Measurements from ENCODE around the gene PTH1R. TPM values are rescaled to one million over a fixed set of nuclear protein-coding genes. Genes with fewer than 3 reads are reported as not detected.

The PTH1R gene
- total RNA-seq, 2 experiments from 2014 or later: not detected

DNA sequence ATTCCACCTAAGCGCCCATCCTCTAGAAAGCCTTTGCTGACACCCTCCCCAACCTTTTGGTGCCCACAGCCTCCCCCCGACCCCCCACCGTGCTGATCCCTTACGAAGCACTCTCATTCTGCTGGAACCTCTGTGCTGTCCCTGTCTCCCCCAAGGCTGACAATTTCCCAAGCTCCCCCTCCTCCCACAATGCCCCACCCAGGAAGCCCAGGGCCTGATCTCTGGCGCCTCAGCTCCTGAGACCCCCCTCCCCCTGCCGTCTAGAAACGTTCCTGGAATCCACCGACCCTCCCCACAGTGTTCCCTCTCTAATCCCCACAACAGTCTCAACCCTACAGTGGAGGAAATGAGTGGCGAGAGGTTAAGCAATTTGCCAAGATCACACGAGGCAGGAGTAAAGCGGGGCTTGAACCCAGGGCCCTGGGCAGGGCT lies 32.6 kb upstream of the PTH1R start:
- Mint-ChIP-seq H3K4me3 (peak overlapping the region; percentile 70), H3K27ac (no peak overlapping the region), H3K27me3 (ENCODE audit: low read depth) (no peaks in the 10 kb centered on the region), H3K4me1 (ENCODE audit: low read depth) (peaks cover 7% of the 10 kb centered on the region), H3K9me3 (peaks cover 20% of the 10 kb centered on the region), H3K36me3 (ENCODE audit: low read depth) (peaks cover 2% of the 10 kb centered on the region)
- DNase-seq: no peak
- CTCF ChIA-PET: interaction anchor here (0.7 to 1.7 kb wide), 4 partner anchors 11 to 149 kb away, joined by 3 to 5 read pairs (median 4); no protein-coding TSS in a partner anchor
- intact Hi-C loops (cut with micrococcal nuclease): loop anchor here (5.0 kb wide), 1 partner anchor 153 kb away; the partner anchor contains the start of gene ALS2CL

DNA sequence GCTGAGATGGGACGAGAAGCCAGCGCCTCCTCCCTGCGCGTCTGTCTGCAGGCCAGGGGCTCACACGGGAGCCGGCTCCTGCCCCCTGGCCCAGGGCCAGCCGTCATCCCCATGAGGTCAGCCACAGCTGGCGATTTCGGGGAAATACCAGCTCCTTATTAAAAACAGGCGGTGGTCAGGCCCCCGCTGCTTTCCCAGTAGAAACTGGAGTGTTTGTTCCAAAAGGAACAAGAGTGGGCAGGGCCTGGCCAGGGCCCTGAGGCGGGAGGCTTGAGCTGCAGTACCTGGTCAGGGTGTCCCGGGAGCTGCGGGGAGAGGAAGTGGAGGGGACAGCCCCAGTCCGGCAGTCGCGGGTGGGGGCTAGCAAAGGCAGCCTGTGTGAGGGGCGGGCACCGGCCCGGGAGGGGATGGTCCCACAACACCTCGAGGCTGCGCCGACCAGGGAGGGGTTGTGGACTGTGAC lies 32.1 kb upstream of the PTH1R start:
- Mint-ChIP-seq H3K4me1 (ENCODE audit: low read depth) (peaks cover 7% of the 10 kb centered on the region), H3K9me3 (peaks cover 17% of the 10 kb centered on the region), H3K27me3 (ENCODE audit: low read depth) (no peaks in the 10 kb centered on the region), H3K27ac (no peak overlapping the region), H3K36me3 (ENCODE audit: low read depth) (peaks cover 2% of the 10 kb centered on the region), H3K4me3 (peak overlapping the region; percentile 70)
- intact Hi-C loops (cut with micrococcal nuclease): loop anchor here (5.0 kb wide), 1 partner anchor 153 kb away; the partner anchor contains the start of gene ALS2CL
- DNase-seq: no peak
- CTCF ChIA-PET: interaction anchor here (0.7 to 1.7 kb wide), 5 partner anchors 12 to 150 kb away, joined by 3 to 5 read pairs (median 4); no protein-coding TSS in a partner anchor

- intact Hi-C loops (cut with micrococcal nuclease): loop anchor here (5.0 kb wide), 1 partner anchor 154 kb away; the partner anchor contains the start of gene ALS2CL
- Mint-ChIP-seq H3K9me3 (peaks cover 10% of the 10 kb centered on the region), H3K27me3 (ENCODE audit: low read depth) (no peaks in the 10 kb centered on the region), H3K4me3 (peak overlapping the region; percentile 70), H3K4me1 (ENCODE audit: low read depth) (peaks cover 7% of the 10 kb centered on the region), H3K36me3 (ENCODE audit: low read depth) (peaks cover 2% of the 10 kb centered on the region), H3K27ac (no peak overlapping the region)
- CTCF ChIA-PET: interaction anchor here (0.5 to 2.2 kb wide), 9 partner anchors 9 to 1287 kb away, joined by 3 to 8 read pairs (median 5); no protein-coding TSS in a partner anchor
- DNase-seq: peak; percentile 75
Observed at GRCh38 chr3:46845860-46846623, 31.5 kb upstream of the PTH1R start.

GRCh38 chr3:46846624-46847542 lies 30.6 kb upstream of the PTH1R start:
- CTCF ChIA-PET: interaction anchor here (0.5 to 2.6 kb wide), 15 partner anchors 10 to 1286 kb away, joined by 3 to 8 read pairs (median 3); no protein-coding TSS in a partner anchor
- H3K27ac Mint-ChIP-seq: no peak overlapping the region
- H3K27me3 Mint-ChIP-seq (ENCODE audit: low read depth): no peaks in the 10 kb centered on the region
- no peak for DNase-seq
- no peaks in the 10 kb centered on the region for H3K36me3 Mint-ChIP-seq (ENCODE audit: low read depth)
- H3K4me1 Mint-ChIP-seq (ENCODE audit: low read depth): peaks cover 7% of the 10 kb centered on the region
- intact Hi-C loops (cut with micrococcal nuclease): loop anchor here (5.0 kb wide), 1 partner anchor 155 kb away; the partner anchor contains the start of gene ALS2CL
- peak overlapping the region; percentile 53 for H3K4me3 Mint-ChIP-seq
- peaks cover 4% of the 10 kb centered on the region for H3K9me3 Mint-ChIP-seq

- no peaks in the 10 kb centered on the region for H3K9me3 Mint-ChIP-seq
- H3K4me1 Mint-ChIP-seq (ENCODE audit: low read depth): peaks cover 7% of the 10 kb centered on the region
- no peak overlapping the region for H3K4me3 Mint-ChIP-seq
- no peaks in the 10 kb centered on the region for H3K27me3 Mint-ChIP-seq (ENCODE audit: low read depth)
- intact Hi-C loops (cut with micrococcal nuclease): loop anchor here (5.0 kb wide), 1 partner anchor 155 kb away; the partner anchor contains the start of gene ALS2CL
- H3K27ac Mint-ChIP-seq: no peak overlapping the region
- no peaks in the 10 kb centered on the region for H3K36me3 Mint-ChIP-seq (ENCODE audit: low read depth)
- DNase-seq: no peak
- CTCF ChIA-PET: interaction anchor here (0.6 to 2.6 kb wide), 11 partner anchors 12 to 218 kb away, joined by 3 to 8 read pairs (median 3); no protein-coding TSS in a partner anchor
Observed at GRCh38 chr3:46847744-46848143, 29.8 kb upstream of the PTH1R start.

DNA sequence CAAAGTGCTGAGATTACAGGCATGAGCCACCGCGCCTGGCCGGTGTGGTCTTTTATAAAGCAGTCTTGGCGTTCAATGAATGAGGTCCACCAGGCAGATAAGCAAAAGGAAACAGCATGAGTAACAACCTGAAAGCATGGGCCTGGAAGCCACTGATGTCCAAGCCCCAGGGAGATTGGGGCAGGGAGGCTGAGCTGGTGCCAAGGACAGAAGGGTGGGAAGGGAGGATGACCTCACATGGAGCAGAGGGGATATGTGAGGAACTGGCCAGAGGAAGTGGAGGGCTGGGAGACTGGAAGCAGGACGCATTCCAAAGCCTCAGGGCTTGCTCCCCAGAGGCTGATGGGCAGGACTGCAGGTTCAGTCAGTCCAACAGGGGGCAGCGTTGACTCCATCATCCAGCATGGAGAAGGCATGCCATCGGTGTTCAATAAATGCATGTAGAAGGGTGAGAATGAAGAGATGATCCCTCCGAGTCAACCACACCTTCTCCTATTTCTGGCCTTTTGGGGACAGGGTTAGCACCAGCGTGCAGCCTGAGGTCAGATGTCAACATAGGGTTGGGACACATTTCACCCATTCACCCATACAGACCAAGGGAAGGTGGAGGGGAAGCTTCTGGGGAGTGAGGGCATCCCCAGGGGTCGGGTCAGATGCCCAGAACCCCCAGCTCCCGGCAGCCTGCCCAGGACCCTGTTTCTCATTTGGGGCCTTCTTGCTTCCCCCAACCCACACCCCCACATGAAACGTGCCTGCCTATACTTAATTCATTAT lies 29.1 kb upstream of the PTH1R start:
- Mint-ChIP-seq H3K27ac (no peak overlapping the region), H3K36me3 (ENCODE audit: low read depth) (no peaks in the 10 kb centered on the region), H3K4me1 (ENCODE audit: low read depth) (peaks cover 7% of the 10 kb centered on the region), H3K9me3 (no peaks in the 10 kb centered on the region), H3K4me3 (no peak overlapping the region), H3K27me3 (ENCODE audit: low read depth) (no peaks in the 10 kb centered on the region)
- CTCF ChIA-PET: interaction anchor here (0.6 to 2.6 kb wide), 9 partner anchors 12 to 238 kb away, joined by 3 to 8 read pairs (median 3); no protein-coding TSS in a partner anchor
- intact Hi-C loops (cut with micrococcal nuclease): loop anchor here (5.0 kb wide), 1 partner anchor 156 kb away; the partner anchor contains the start of gene ALS2CL
- DNase-seq: peak; percentile 69

GRCh38 chr3:46849045-46849631 lies 28.4 kb upstream of the PTH1R start:
- Mint-ChIP-seq H3K4me3 (no peak overlapping the region), H3K27me3 (ENCODE audit: low read depth) (no peaks in the 10 kb centered on the region), H3K27ac (no peak overlapping the region)

GRCh38 chr3:46849686-46850467 lies 27.6 kb upstream of the PTH1R start:
- Mint-ChIP-seq H3K27me3 (ENCODE audit: low read depth) (no peaks in the 10 kb centered on the region), H3K36me3 (ENCODE audit: low read depth) (no peaks in the 10 kb centered on the region), H3K4me1 (ENCODE audit: low read depth) (peaks cover 7% of the 10 kb centered on the region), H3K4me3 (no peak overlapping the region), H3K27ac (no peak overlapping the region), H3K9me3 (no peaks in the 10 kb centered on the region)
- CTCF ChIA-PET: interaction anchor here (0.7 to 2.6 kb wide), 3 partner anchors 10 to 429 kb away, joined by 3 to 5 read pairs (median 3); no protein-coding TSS in a partner anchor
- intact Hi-C loops (cut with micrococcal nuclease): loop anchor here (5.0 kb wide), 1 partner anchor 158 kb away; the partner anchor contains the start of gene ALS2CL
- peak; percentile 2 for DNase-seq

More at GRCh38 chr3:46849045-46849631, 28.4 kb upstream of the PTH1R start:
- CTCF ChIA-PET: interaction anchor here (0.6 to 2.6 kb wide), 6 partner anchors 11 to 430 kb away, joined by 3 to 5 read pairs (median 3); no protein-coding TSS in a partner anchor
- H3K4me1 Mint-ChIP-seq (ENCODE audit: low read depth): peaks cover 7% of the 10 kb centered on the region
- H3K36me3 Mint-ChIP-seq (ENCODE audit: low read depth): no peaks in the 10 kb centered on the region
- DNase-seq: peak; percentile 2
- H3K9me3 Mint-ChIP-seq: no peaks in the 10 kb centered on the region
- intact Hi-C loops (cut with micrococcal nuclease): loop anchor here (5.0 kb wide), 1 partner anchor 157 kb away; the partner anchor contains the start of gene ALS2CL

DNA sequence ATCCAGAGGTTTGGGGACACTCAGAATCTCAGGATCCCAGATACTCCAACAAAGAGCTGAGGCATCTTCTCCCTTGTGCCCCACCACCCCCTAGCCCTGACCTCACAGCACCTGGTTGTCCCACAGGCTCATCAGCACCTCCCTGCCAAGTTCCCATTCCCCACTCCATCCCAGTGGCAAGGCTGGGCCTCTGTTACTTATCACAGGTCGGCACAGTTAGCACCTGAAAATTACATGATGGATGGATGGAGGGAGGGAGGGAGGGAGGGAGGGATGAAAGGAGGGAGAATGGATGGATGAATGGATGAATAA lies 27.1 kb upstream of the PTH1R start:
- CTCF ChIA-PET: interaction anchor here (1.6 kb wide), 1 partner anchor 9 kb away, joined by 3 read pairs; no protein-coding TSS in a partner anchor
- intact Hi-C loops (cut with micrococcal nuclease): no loop called here
- Mint-ChIP-seq H3K36me3 (ENCODE audit: low read depth) (no peaks in the 10 kb centered on the region), H3K27ac (no peak overlapping the region), H3K9me3 (no peaks in the 10 kb centered on the region), H3K27me3 (ENCODE audit: low read depth) (no peaks in the 10 kb centered on the region), H3K4me1 (ENCODE audit: low read depth) (peaks cover 4% of the 10 kb centered on the region), H3K4me3 (no peak overlapping the region)
- DNase-seq: no peak

Measured in activated naive CD4-positive, alpha-beta T cell treated with anti-CD3 and anti-CD28 coated beads for 36 hours (primary cell).